ENCODE data around the gene SLC9A4.

- TF ChIP-seq, protein P1, sequence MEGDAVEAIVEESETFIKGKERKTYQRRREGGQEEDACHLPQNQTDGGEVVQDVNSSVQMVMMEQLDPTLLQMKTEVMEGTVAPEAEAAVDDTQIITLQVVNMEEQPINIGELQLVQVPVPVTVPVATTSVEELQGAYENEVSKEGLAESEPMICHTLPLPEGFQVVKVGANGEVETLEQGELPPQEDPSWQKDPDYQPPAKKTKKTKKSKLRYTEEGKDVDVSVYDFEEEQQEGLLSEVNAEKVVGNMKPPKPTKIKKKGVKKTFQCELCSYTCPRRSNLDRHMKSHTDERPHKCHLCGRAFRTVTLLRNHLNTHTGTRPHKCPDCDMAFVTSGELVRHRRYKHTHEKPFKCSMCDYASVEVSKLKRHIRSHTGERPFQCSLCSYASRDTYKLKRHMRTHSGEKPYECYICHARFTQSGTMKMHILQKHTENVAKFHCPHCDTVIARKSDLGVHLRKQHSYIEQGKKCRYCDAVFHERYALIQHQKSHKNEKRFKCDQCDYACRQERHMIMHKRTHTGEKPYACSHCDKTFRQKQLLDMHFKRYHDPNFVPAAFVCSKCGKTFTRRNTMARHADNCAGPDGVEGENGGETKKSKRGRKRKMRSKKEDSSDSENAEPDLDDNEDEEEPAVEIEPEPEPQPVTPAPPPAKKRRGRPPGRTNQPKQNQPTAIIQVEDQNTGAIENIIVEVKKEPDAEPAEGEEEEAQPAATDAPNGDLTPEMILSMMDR (IDR thresholded peaks at IDR 0.05), result no peak
- no peak for TF ChIP-seq EZH2 (IDR thresholded peaks at IDR 0.05; ENCODE audit: borderline replicate concordance, insufficient read depth, low read depth, low read length, poor library complexity, severe bottlenecking)
Observed at GRCh38 chr2:102480285-102481195, 7.5 kb downstream of the SLC9A4 start.

Measured in B cell (primary cell).